Mucosa of descending colon (tissue), 3 donors: ENCODE data around the gene SEC24D. TPM values are rescaled to one million over a fixed set of nuclear protein-coding genes. Genes with fewer than 3 reads are reported as not detected.

Source experiments
- ATAC-seq: fragments of 200-7000 bp; cut with Tn5 transposase; one replicate; pipeline ENCODE4 v1.9.1; 2020; ENCODE audit warnings: mild to moderate bottlenecking, moderate library complexity
- DNase-seq, 3 donors: peaks; one replicate each; pipeline ENCODE4 v3.0.0-alpha.2; 2020
- H3K36me3 ChIP-seq: fragments of 200-600 bp; one replicate; pipeline ENCODE4 v1.8.0; 2021; ENCODE audit warnings: low read depth, mild to moderate bottlenecking
- H3K4me1 ChIP-seq: fragments of 200-600 bp; one replicate; pipeline ENCODE4 v1.8.0; 2021; ENCODE audit warnings: low read depth, mild to moderate bottlenecking
- H3K4me3 ChIP-seq: fragments of 200-600 bp; one replicate; pipeline ENCODE4 v1.8.0; 2021; ENCODE audit warnings: mild to moderate bottlenecking
- H3K9me3 ChIP-seq: fragments of 200-600 bp; one replicate; pipeline ENCODE4 v1.8.0; 2021; ENCODE audit warnings: mild to moderate bottlenecking
- intact Hi-C, 2 donors: fragments of 100-400 bp; cut with DNase I in 1 of 2; cut with micrococcal nuclease in 1 of 2; formaldehyde crosslinking; loops; one replicate each; pipeline versions ENCODE4 v1.11.0 to v1.11.1; 2022; cut with DNase I, micrococcal nuclease
- total RNA-seq, 3 donors: library from RNA; stranded (reverse); fragmentation: NEBNext Ultra II Directional in 2 of 3; extraction: Animal tissue kit (Norgen Biotek cat#: 25700) in 2 of 3; gene quantifications; one replicate each; pipeline versions ENCODE4 v1.2.1 to v1.2.4, GENCODE V29; 2021 to 2023
- TF ChIP-seq, protein P1 (sequence below): fragments of 200-600 bp; IDR thresholded peaks from one replicate; pipeline ENCODE4 v1.8.0; 2022; ENCODE audit warnings: antibody characterized with exemption, mild to moderate bottlenecking
- donor health status: DM: no; HTN: no; CAD: no; lungs with moderate emphysema.
- donor health status: DM: no; HTN: no; CAD: no.
- donor health status: DM: no; HTN: yes; CAD: no.

SEC24D gene
- total RNA-seq, 3 donors from 2014 or later, result 22.1 to 55.6 (median 45.3) TPM

DNA sequence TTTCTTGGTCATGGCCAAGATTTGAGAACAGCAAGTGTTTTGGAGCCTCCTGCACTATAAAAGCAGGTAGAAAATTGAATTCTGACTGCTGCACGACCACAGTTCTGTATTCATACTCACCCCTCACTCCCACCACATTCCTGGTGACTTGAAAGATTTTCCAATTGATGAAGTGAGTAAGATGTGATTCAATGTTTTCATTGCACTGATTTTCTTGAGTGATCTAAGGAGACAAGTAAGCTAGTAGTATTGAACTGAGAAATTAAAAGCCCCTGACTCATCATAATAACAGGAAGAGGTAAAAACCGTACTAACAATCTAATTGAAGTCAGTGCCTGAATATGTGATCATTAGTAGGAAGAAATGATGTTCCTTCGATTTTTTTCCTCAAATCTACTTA, 6.1 kb upstream of the SEC24D start:
- TF ChIP-seq, protein P1, sequence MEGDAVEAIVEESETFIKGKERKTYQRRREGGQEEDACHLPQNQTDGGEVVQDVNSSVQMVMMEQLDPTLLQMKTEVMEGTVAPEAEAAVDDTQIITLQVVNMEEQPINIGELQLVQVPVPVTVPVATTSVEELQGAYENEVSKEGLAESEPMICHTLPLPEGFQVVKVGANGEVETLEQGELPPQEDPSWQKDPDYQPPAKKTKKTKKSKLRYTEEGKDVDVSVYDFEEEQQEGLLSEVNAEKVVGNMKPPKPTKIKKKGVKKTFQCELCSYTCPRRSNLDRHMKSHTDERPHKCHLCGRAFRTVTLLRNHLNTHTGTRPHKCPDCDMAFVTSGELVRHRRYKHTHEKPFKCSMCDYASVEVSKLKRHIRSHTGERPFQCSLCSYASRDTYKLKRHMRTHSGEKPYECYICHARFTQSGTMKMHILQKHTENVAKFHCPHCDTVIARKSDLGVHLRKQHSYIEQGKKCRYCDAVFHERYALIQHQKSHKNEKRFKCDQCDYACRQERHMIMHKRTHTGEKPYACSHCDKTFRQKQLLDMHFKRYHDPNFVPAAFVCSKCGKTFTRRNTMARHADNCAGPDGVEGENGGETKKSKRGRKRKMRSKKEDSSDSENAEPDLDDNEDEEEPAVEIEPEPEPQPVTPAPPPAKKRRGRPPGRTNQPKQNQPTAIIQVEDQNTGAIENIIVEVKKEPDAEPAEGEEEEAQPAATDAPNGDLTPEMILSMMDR, result no peak
- DNase-seq (no peak), ATAC-seq (no peak)
- H3K36me3 ChIP-seq, result no peaks in the 10 kb centered on the region
- H3K4me3 ChIP-seq, result no peak overlapping the region
- H3K4me1 ChIP-seq, result no peaks in the 10 kb centered on the region
- intact Hi-C loops, result no loop called here
- no peaks in the 10 kb centered on the region for H3K9me3 ChIP-seq

DNA sequence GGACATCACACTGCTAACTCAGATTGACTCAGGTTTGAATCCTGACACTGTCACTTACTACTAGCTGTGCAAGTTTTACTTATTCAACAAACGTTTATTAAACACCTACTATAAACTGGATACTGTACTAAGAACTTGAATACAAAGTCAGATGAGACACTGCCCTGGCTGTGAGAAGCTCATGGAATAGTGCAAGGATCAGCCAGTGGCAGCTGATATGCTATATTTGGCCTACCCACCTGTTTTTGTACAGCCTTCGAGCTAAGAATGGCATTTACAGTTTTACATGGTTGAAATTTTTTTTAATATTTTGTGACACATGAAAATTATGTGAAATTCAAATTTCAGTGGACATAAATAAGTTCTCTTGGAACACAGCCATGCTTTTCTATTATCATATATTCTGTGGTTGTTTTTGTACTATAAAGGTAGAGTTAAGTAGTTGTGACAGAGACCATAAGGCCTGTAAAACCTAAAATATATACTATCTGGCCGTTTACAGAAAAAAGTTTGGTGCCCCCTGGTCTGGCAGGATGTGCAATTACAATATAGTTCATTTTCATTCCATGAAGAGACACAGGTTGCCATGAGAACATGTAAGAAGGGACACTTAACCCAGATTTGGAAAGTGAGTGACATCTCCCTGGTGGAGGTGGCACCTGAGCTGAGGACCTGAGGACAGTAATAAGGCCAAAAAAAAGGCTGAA, 3.4 kb upstream of the SEC24D start:
- ATAC-seq, result no peak
- Histone ChIP-seq H3K9me3 (no peaks in the 10 kb centered on the region), H3K36me3 (no peaks in the 10 kb centered on the region), H3K4me1 (peaks cover 4% of the 10 kb centered on the region), H3K4me3 (no peak overlapping the region)
- no peak for DNase-seq
- intact Hi-C loops, result no loop called here
- TF ChIP-seq, protein P1, result no peak

DNA sequence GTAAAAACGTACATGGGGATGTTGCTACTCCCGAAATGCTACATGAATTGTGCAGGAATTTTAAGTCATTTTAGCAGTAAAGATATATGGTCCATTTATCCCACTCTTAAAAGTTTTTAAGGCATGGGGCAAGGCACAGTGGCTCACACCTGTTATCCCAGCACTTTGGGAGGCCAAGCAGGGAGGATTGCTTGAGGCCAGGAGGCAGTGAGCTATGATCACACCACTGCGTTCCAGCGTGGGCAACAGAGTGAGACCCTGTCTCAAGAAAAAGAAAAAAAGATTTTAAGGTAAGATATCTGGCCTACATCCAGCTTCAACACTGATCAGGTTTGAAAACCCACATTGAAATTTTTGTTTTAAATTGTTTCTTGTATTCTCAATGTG, 1.2 kb upstream of the SEC24D start:
- intact Hi-C loops, result no loop called here

DNA sequence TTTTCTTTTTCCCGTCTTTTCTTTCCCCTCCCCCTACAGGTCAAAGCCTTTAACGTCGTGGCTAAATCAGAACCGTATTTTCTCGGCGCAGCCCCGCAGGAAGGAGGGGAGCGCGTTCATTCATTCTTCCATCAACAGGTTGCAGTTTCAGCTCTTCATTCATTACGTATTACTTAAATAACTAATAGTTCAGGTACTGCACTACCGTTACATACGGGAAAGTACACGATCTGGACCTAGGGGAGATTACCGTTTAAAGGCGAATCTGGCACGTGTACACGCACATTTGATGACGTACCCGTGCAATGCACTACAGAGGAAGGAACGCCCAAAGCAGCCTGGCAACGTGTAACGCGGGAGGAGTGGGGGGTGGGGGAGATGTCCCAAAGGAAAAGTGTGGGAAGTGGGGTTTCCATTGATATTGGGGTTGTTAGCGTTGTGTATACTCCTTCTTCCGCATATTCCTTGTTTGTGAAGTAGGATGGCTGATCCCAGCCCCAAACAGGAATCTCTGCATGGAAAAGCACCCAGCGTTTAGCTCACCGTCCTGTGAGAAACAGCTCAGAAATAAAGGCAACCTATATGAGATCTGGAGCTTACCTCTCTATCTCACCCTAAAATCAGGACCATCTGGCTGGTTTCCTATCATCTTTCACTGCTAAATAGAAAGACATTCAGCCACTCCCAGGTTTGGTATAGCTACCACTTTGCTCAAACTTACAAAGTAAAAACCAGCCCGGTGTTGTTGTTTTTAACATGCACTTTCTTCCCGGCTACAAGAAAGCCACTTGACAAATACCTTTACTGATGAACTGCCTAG, 585 bp upstream of the SEC24D start:
- DNase-seq (peak; percentile 62 to 66 (median 63)), ATAC-seq (peak; percentile 60)
- TF ChIP-seq, protein P1, result peak; percentile 0
- no peaks in the 10 kb centered on the region for H3K9me3 ChIP-seq
- no peaks in the 10 kb centered on the region for H3K36me3 ChIP-seq
- intact Hi-C loops, result no loop called here
- H3K4me3 ChIP-seq, result peak overlapping the region; percentile 99
- peaks cover 5% of the 10 kb centered on the region for H3K4me1 ChIP-seq

More for the DNA sequence above, 1.2 kb upstream of the SEC24D start:
- Histone ChIP-seq H3K4me1 (peaks cover 5% of the 10 kb centered on the region), H3K9me3 (no peaks in the 10 kb centered on the region), H3K4me3 (no peak overlapping the region), H3K36me3 (no peaks in the 10 kb centered on the region)
- ATAC-seq, result no peak
- no peak for DNase-seq
- TF ChIP-seq, protein P1, result no peak

DNA sequence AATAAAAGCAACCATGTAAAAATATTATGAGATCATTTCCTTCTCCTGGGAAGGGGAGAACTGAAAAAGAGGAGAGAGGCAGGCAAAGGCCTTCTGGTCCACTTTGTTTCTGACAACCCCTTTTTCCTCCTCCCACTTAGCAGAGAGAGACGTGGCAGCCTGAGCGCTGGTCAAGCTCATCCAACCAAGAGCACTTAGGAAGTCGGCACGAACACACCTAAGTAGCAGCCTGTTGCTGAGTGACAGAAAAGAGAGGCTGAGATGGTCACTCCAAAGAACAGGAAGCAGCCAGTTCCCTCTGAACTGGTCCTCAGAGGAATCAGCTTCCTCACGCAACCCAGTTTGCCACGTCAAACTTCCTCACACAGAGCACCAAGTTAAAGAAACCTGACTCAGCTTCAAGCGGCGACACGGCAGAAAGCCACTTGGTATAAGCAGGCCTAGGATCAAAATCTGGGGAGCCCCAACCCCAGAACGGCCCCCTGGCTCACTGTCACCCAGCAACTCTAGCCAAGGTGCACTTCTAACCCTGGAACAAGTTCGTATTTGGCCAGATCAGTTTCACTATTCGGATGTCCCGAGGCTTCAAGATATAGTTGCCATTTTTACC, 861 bp downstream of the SEC24D start:
- TF ChIP-seq, protein P1, result no peak
- Histone ChIP-seq H3K9me3 (no peaks in the 10 kb centered on the region), H3K36me3 (no peaks in the 10 kb centered on the region), H3K4me3 (peak overlapping the region; percentile 99), H3K4me1 (peaks cover 5% of the 10 kb centered on the region)
- intact Hi-C loops, result no loop called here
- peak; percentile 72 for ATAC-seq
- DNase-seq, result peak; percentile 61 to 73 (median 64)
